GM23248 (cell line): ENCODE data around the gene TRIM2. TPM values are rescaled to one million over a fixed set of nuclear protein-coding genes. Genes with fewer than 3 reads are reported as not detected.

ENCODE experiments used
- DNase-seq: peaks from one replicate; pipeline ENCODE4 v3.0.0-alpha.2; 2015
- H2AFZ ChIP-seq: fragments of 200-600 bp; sonication (generic); 2 replicates; pipeline ENCODE4 v1.6.1; 2016; ENCODE audit warnings: antibody characterized with exemption
- H3F3A ChIP-seq: fragments of 200-600 bp; sonication (generic); 2 replicates; pipeline ENCODE4 v1.6.1; 2016; ENCODE audit warnings: mild to moderate bottlenecking, antibody characterized with exemption, mixed run types; ENCODE audit not compliant: insufficient read depth
- H3K27ac ChIP-seq: fragments of 200-600 bp; sonication (generic); 2 replicates; pipeline ENCODE4 v1.5.1; 2016; ENCODE audit warnings: mild to moderate bottlenecking
- H3K27me3 ChIP-seq: fragments of 200-600 bp; sonication (generic); replicated peaks from 2 replicates; pipeline ENCODE4 v1.6.1; 2016; ENCODE audit warnings: mild to moderate bottlenecking; ENCODE audit not compliant: insufficient read depth
- H3K36me3 ChIP-seq: fragments of 200-600 bp; sonication (generic); 2 replicates; pipeline ENCODE4 v1.6.1; 2016; ENCODE audit warnings: low read depth, mild to moderate bottlenecking
- H3K4me1 ChIP-seq: fragments of 200-600 bp; sonication (generic); 2 replicates; pipeline ENCODE4 v1.6.1; 2016; ENCODE audit warnings: mild to moderate bottlenecking; ENCODE audit not compliant: insufficient read depth
- H3K4me2 ChIP-seq: fragments of 200-600 bp; sonication (generic); one replicate; pipeline ENCODE4 v1.6.1; 2016; ENCODE audit warnings: mild to moderate bottlenecking; ENCODE audit not compliant: unreplicated experiment
- H3K4me3 ChIP-seq: fragments of 200-600 bp; sonication (generic); 2 replicates; pipeline ENCODE4 v1.5.1; 2016; ENCODE audit warnings: mild to moderate bottlenecking
- H3K79me2 ChIP-seq: fragments of 200-600 bp; sonication (generic); 2 replicates; pipeline ENCODE4 v1.6.1; 2016; ENCODE audit warnings: mild to moderate bottlenecking; ENCODE audit not compliant: insufficient read depth
- H3K9ac ChIP-seq: fragments of 200-600 bp; sonication (generic); 2 replicates; pipeline ENCODE4 v1.6.1; 2016; ENCODE audit warnings: mild to moderate bottlenecking
- H3K9me2 ChIP-seq: fragments of 200-600 bp; sonication (generic); 2 replicates; pipeline ENCODE4 v1.6.1; 2016; ENCODE audit warnings: mixed run types, mild to moderate bottlenecking, moderate library complexity; ENCODE audit not compliant: insufficient read depth
- H3K9me3 ChIP-seq: fragments of 200-600 bp; sonication (generic); one replicate; pipeline ENCODE4 v1.6.1; 2017; ENCODE audit warnings: low read depth
- H4K20me1 ChIP-seq: fragments of 200-600 bp; sonication (generic); 2 replicates; pipeline ENCODE4 v1.6.0; 2016; ENCODE audit not compliant: insufficient read depth
- EZH2 ChIP-seq: fragments of 200-600 bp; sonication (generic); IDR thresholded peaks from 2 replicates; pipeline ENCODE4 v1.6.1; 2018; ENCODE audit warnings: antibody characterized with exemption, mild to moderate bottlenecking; ENCODE audit not compliant: insufficient read depth, poor library complexity, severe bottlenecking
- EZH2phosphoT487 ChIP-seq: fragments of 200-600 bp; sonication (generic); IDR thresholded peaks from 2 replicates; pipeline ENCODE4 v1.6.1; 2018; ENCODE audit warnings: antibody characterized with exemption, moderate library complexity, mild to moderate bottlenecking, low read depth; ENCODE audit not compliant: insufficient read depth
- WGBS, 2 experiments: methylation state at CpG; one replicate each; pipeline ENCODE4 v1.1.6; 2015 to 2017; ENCODE audit warnings: low lambda C conversion rate in 2 of 2, low coverage in 1 of 2; ENCODE audit errors: missing lambda C conversion rate in 2 of 2; 5-methylcytosine and 5-hydroxymethylcytosine counted together
- in situ Hi-C: fragments of 300-500 bp; cut with MboI; formaldehyde crosslinking; loops from 2 replicates; pipeline ENCODE4 v1.15.0; 2020
- polyA plus RNA-seq: library from polyadenylated mRNA; unstranded; fragments of >200 nt; fragmentation: Nextera tagmentation; extraction: Ambion mirVana; gene quantifications from 2 replicates; pipeline ENCODE4 v1.2.1, GENCODE V29; 2016
- total RNA-seq: library from RNA; depleted of rRNA; stranded (reverse); fragments of >200 nt; shearing (Covaris generic); gene quantifications from 2 replicates; pipeline ENCODE4 v1.2.3, GENCODE V29; 2014

Gene TRIM2
- total and polyA plus RNA-seq, 2 experiments from 2014 or later = 12.3 to 26.4 TPM

DNA sequence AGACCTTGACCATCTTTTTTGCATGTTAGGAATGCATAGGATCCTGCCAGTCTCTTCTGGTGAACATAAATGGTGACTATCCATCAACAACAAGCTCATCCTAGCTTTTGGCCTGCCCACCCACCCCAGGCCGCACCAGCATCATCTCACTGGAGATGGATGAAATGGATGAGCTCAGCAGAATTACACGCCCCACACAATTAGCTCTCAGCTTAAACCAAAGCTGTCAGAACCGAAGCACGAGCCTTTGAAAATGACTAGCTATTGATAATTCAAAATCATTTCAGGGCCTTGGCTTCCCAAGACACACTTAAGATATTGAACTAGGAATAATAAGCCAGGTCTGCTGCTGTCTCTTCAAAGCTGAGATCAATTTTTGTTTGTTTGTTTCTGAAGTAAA, 77.8 kb downstream of the TRIM2 start:
- Histone ChIP-seq H3K27ac (no peak overlapping the region), H3K9ac (no peak overlapping the region), H3K4me1 (no peaks in the 10 kb centered on the region), H3F3A (no peaks in the 10 kb centered on the region), H4K20me1 (no peaks in the 10 kb centered on the region), H3K27me3 (no peaks in the 10 kb centered on the region), H3K9me2 (no peaks in the 10 kb centered on the region), H3K9me3 (no peaks in the 10 kb centered on the region), H3K4me3 (no peak overlapping the region), H3K79me2 (no peaks in the 10 kb centered on the region), H2AFZ (no peak overlapping the region), H3K36me3 (peaks cover 6% of the 10 kb centered on the region), H3K4me2 (no peak overlapping the region)
- no peak for TF ChIP-seq EZH2
- no peak for TF ChIP-seq EZH2phosphoT487
- in situ Hi-C loops = no loop called here
- no peak for DNase-seq
- WGBS, 2 experiments = 88 to 89% methylated on average over 4 of the region's 4 CpGs

DNA sequence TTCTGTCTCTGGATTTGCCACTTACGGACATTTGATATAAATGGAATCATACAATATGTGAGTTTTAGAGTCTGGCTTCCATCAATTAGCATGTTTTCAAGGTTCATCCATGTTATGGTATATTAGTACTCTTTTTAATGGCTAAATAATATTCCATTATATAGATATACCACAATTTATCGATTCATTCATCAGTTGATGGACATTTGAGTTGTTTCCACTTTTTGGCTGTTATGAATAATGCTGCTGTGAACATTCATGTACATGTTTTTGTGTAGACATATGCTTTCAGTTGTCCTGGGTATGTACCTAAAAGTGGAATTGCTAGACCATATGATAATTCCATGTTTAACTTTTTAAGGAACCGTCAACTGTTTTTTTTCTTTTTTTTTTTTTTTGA, 79.0 kb downstream of the TRIM2 start:
- Histone ChIP-seq H3K9ac (no peak overlapping the region), H3K9me3 (no peaks in the 10 kb centered on the region), H3K4me1 (no peaks in the 10 kb centered on the region), H3K36me3 (peaks cover 6% of the 10 kb centered on the region), H3K27me3 (no peaks in the 10 kb centered on the region), H4K20me1 (no peaks in the 10 kb centered on the region), H3F3A (no peaks in the 10 kb centered on the region), H3K27ac (no peak overlapping the region), H3K9me2 (no peaks in the 10 kb centered on the region), H2AFZ (no peak overlapping the region), H3K4me3 (no peak overlapping the region), H3K4me2 (no peak overlapping the region), H3K79me2 (no peaks in the 10 kb centered on the region)
- TF ChIP-seq EZH2 (no peak), EZH2phosphoT487 (no peak)
- in situ Hi-C loops = no loop called here
- DNase-seq = no peak
- 98 to 99% methylated on average over 3 of the region's 3 CpGs for WGBS, 2 experiments

DNA sequence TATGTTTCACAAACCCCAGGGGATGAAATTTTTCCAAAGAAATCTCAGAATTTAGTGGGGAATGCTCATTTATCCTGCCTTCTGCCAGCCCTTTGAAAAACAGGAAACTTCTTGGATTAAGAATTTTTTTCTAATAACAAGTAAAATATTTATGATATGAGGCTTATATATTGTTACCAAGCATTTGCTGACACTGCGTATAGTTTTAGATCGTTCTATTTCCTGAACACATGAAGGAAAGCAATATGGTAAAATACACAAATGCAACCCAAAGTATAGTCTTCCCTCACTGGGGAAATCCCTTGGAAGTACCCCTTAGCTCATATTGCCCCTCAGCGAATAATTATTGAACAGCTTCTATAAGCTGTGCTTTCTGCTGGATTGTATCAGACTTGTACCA, 85.9 kb downstream of the TRIM2 start:
- Histone ChIP-seq H3K27me3 (no peaks in the 10 kb centered on the region), H3K9me2 (no peaks in the 10 kb centered on the region), H3K4me1 (peaks cover 20% of the 10 kb centered on the region), H3K27ac (no peak overlapping the region), H3K9ac (no peak overlapping the region), H3F3A (peaks cover 11% of the 10 kb centered on the region; the same call in 1 of the 2 replicates), H3K4me2 (no peak overlapping the region), H3K36me3 (no peaks in the 10 kb centered on the region; the same call in 1 of the 2 replicates), H4K20me1 (no peaks in the 10 kb centered on the region), H3K79me2 (no peaks in the 10 kb centered on the region), H2AFZ (no peak overlapping the region), H3K9me3 (no peaks in the 10 kb centered on the region), H3K4me3 (no peak overlapping the region)
- in situ Hi-C loops = no loop called here
- TF ChIP-seq EZH2 (no peak), EZH2phosphoT487 (no peak)
- 96 to 98% methylated on average over 3 of the region's 3 CpGs for WGBS, 2 experiments
- DNase-seq = no peak

DNA sequence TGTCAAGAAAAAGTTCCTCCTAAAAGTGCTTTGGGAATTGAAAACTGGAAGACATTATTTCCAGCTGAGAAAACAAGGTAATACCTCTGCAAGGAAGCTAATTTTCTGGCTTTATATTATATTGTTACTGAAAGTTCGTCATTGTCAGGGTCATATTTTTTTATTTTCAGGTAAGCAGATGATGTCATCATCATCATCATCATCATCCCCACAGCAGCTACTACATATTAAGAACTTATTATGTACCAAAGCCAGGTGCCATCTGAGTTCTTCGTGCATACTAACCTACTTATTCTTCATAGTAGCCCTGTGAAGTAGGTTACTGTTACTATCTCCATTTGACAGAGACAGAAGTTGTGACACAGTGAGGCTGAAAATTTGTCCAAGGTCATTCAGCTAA, 87.3 kb downstream of the TRIM2 start:
- no peak overlapping the region for H3K27ac ChIP-seq
- H3F3A ChIP-seq = peaks cover 18% of the 10 kb centered on the region
- H3K4me1 ChIP-seq = peaks cover 32% of the 10 kb centered on the region
- H3K9ac ChIP-seq = no peak overlapping the region
- H4K20me1 ChIP-seq = no peaks in the 10 kb centered on the region
- H3K4me3 ChIP-seq = no peak overlapping the region
- H3K4me2 ChIP-seq = no peak overlapping the region
- H3K9me3 ChIP-seq = no peaks in the 10 kb centered on the region
- DNase-seq = no peak
- WGBS, 2 experiments = 70 to 77% methylated on average over 2 of the region's 2 CpGs
- H3K36me3 ChIP-seq = no peaks in the 10 kb centered on the region; the same call in 1 of the 2 replicates
- in situ Hi-C loops = no loop called here
- no peak overlapping the region for H2AFZ ChIP-seq
- H3K9me2 ChIP-seq = no peaks in the 10 kb centered on the region
- no peak for TF ChIP-seq EZH2
- no peak for TF ChIP-seq EZH2phosphoT487
- no peaks in the 10 kb centered on the region for H3K27me3 ChIP-seq
- H3K79me2 ChIP-seq = no peaks in the 10 kb centered on the region
